Tibial artery (tissue), 4 donors: ENCODE data around the gene CAMTA1.

Experiments
- DNase-seq, 2 donors: peaks; one replicate each; pipeline ENCODE4 v3.0.0-alpha.2; 2019
- H3K27ac ChIP-seq, 2 donors: fragments of 200-600 bp; sonication (generic) in 1 of 2; 1 replicate in 1 of 2; 2 replicates in 1 of 2; pipeline ENCODE4 v1.5.1; 2018 to 2019; ENCODE audit warnings: mild to moderate bottlenecking in 1 of 2
- H3K27me3 ChIP-seq, 2 donors: fragments of 200-600 bp; sonication (generic) in 1 of 2; one replicate each; pipeline versions ENCODE4 v1.5.1 to v1.6.0; 2016 to 2019
- H3K36me3 ChIP-seq, 3 donors: fragments of 200-600 bp; sonication (generic) in 2 of 3; one replicate each; pipeline ENCODE4 v1.5.1; 2016 to 2019; ENCODE audit warnings: mild to moderate bottlenecking in 2 of 3
- H3K4me1 ChIP-seq, 4 donors: fragments of 200-600 bp; sonication (generic) in 2 of 4; 1 replicate in 3 of 4; 2 replicates in 1 of 4; pipeline ENCODE4 v1.5.1; 2016 to 2019
- H3K4me3 ChIP-seq, 2 donors: fragments of 200-600 bp; sonication (generic) in 1 of 2; 1 replicate in 1 of 2; 2 replicates in 1 of 2; pipeline ENCODE4 v1.5.1; 2018 to 2019; ENCODE audit warnings: mild to moderate bottlenecking in 2 of 2
- H3K9me3 ChIP-seq, 3 donors: fragments of 200-600 bp; sonication (generic) in 1 of 3; one replicate each; pipeline ENCODE4 v1.5.1; 2016 to 2019
- intact Hi-C: fragments of 100-400 bp; cut with DNase I; formaldehyde crosslinking; loops from one replicate; pipeline ENCODE4 v1.15.0; 2023; ENCODE audit warnings: low total_unique reads
- TF ChIP-seq, protein P1 (sequence below), 2 experiments: fragments of 200-600 bp in 1 of 2; fragments of 450-650 bp in 1 of 2; IDR thresholded peaks; one replicate each; pipeline ENCODE4 v1.5.1; 2017 to 2019; ENCODE audit warnings: antibody characterized with exemption in 2 of 2, mild to moderate bottlenecking in 1 of 2, moderate library complexity in 1 of 2

CAMTA1 gene

DNA sequence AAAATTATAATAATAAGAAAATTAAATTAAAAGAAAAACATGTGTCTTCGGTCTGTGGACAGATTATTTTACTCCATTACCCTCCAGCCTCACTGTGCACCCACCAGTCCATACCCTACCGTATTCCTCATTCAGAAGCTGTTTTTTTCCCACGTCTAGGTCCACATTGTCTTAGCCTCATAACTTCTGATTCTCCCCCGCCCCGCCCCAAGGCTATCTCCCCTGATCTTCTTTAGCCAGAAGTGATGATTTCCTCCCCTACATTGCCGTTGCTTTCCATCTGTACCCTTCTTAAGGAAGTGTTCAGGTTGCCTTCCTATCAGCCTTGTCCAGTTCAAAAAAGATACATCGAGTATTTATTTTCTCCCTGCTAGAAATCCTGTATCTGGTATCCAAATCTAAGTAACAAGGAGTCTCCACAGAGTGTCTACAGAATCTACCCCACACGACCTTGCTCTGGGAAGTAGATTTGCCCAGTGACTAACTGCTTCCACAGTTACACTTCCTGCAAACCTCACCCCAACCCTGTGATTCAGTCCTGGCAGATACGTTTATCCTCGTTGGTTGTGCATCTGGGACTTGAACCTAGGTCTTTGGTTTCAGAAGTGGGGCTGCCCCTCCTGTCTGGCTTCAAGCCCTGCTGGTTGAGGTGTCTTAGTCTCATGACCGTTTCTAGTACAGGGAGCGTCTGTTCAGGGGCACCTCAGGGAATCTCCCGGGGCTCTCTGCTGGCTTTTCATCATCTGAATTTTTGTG lies 470.2 kb downstream of the CAMTA1 start:
- intact Hi-C loops = no loop called here
- H3K27me3 ChIP-seq = peaks cover 0 to 13% of the 10 kb centered on the region in 2 donors
- H3K4me1 ChIP-seq = no peaks in the 10 kb centered on the region
- H3K36me3 ChIP-seq = no peaks in the 10 kb centered on the region
- no peak overlapping the region for H3K27ac ChIP-seq
- H3K4me3 ChIP-seq = no peak overlapping the region
- no peak for DNase-seq
- TF ChIP-seq, protein P1, sequence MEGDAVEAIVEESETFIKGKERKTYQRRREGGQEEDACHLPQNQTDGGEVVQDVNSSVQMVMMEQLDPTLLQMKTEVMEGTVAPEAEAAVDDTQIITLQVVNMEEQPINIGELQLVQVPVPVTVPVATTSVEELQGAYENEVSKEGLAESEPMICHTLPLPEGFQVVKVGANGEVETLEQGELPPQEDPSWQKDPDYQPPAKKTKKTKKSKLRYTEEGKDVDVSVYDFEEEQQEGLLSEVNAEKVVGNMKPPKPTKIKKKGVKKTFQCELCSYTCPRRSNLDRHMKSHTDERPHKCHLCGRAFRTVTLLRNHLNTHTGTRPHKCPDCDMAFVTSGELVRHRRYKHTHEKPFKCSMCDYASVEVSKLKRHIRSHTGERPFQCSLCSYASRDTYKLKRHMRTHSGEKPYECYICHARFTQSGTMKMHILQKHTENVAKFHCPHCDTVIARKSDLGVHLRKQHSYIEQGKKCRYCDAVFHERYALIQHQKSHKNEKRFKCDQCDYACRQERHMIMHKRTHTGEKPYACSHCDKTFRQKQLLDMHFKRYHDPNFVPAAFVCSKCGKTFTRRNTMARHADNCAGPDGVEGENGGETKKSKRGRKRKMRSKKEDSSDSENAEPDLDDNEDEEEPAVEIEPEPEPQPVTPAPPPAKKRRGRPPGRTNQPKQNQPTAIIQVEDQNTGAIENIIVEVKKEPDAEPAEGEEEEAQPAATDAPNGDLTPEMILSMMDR (IDR thresholded peaks at IDR 0.05) = no peak
- H3K9me3 ChIP-seq = no peaks in the 10 kb centered on the region

GRCh38 chr1:7256526-7256925 lies 471.3 kb downstream of the CAMTA1 start:
- H3K9me3 ChIP-seq = no peaks in the 10 kb centered on the region
- TF ChIP-seq, protein P1 (IDR thresholded peaks at IDR 0.05) = no peak
- no peak overlapping the region for H3K27ac ChIP-seq
- H3K4me1 ChIP-seq = no peaks in the 10 kb centered on the region
- H3K27me3 ChIP-seq = peaks cover 0 to 15% of the 10 kb centered on the region in 2 donors
- DNase-seq = no peak
- no peaks in the 10 kb centered on the region for H3K36me3 ChIP-seq
- intact Hi-C loops = no loop called here
- no peak overlapping the region for H3K4me3 ChIP-seq

- Histone ChIP-seq H3K4me1 (no peaks in the 10 kb centered on the region), H3K27ac (no peak overlapping the region), H3K4me3 (no peak overlapping the region), H3K27me3 (peaks cover 0 to 17% of the 10 kb centered on the region in 2 donors), H3K9me3 (no peaks in the 10 kb centered on the region), H3K36me3 (no peaks in the 10 kb centered on the region)
- intact Hi-C loops = no loop called here
- TF ChIP-seq, protein P1 (IDR thresholded peaks at IDR 0.05) = no peak
- DNase-seq = no peak
These were observed 472.0 kb downstream of the CAMTA1 start for GRCh38 chr1:7257225-7257624.

DNA sequence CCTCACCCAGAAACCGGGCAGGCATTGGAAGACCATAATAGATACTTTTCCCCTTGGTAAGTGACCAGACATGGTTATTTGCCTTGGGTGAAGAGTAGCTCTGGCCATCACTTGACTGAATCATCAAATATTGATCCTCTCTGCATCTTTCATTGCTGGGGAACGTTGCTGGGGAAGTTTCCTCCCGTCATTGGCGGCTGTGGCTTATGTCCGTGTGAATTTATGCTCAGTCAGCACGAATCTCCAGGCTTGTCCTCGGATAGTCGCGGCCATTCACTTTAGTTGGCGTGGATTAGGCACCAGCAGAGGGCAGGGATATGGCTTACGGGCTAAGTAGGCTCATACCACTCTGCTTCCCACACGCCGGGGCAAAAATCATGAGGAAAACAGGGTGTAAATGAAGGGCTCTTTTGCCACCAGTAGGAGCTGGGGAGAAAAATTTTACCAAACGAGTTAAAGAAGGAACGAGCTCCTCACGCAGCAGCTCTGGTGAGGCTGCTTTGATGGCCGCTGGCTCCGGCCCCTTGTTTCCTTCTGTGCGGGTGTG lies 473.4 kb downstream of the CAMTA1 start:
- H3K27me3 ChIP-seq = peaks cover 0 to 25% of the 10 kb centered on the region in 2 donors
- H3K27ac ChIP-seq = no peak overlapping the region
- no peaks in the 10 kb centered on the region for H3K4me1 ChIP-seq
- no peaks in the 10 kb centered on the region for H3K36me3 ChIP-seq
- H3K4me3 ChIP-seq = no peak overlapping the region
- no peaks in the 10 kb centered on the region for H3K9me3 ChIP-seq
- intact Hi-C loops = no loop called here
- DNase-seq = no peak
- TF ChIP-seq, protein P1 (IDR thresholded peaks at IDR 0.05) = no peak

- TF ChIP-seq, protein P1 (IDR thresholded peaks at IDR 0.05) = no peak
- H3K36me3 ChIP-seq = no peaks in the 10 kb centered on the region
- H3K27me3 ChIP-seq = peaks cover 0 to 29% of the 10 kb centered on the region in 2 donors
These were observed 474.7 kb downstream of the CAMTA1 start for GRCh38 chr1:7259955-7260354.

More at GRCh38 chr1:7259955-7260354, 474.7 kb downstream of the CAMTA1 start:
- Histone ChIP-seq H3K4me1 (no peaks in the 10 kb centered on the region), H3K4me3 (no peak overlapping the region), H3K9me3 (no peaks in the 10 kb centered on the region), H3K27ac (no peak overlapping the region)
- no peak for DNase-seq
- intact Hi-C loops = no loop called here
